HepG2 (cell line): ENCODE results near the gene KIF23. TPM values are rescaled to one million over a fixed set of nuclear protein-coding genes. Genes with fewer than 3 reads are reported as not detected.

Experiments
- ETV5 ChIP-seq: IDR thresholded peaks from 2 replicates; pipeline ENCODE4 v1.6.1; 2018; ENCODE audit warnings: missing biosample characterization, missing genetic modification reagents, inconsistent platforms, borderline replicate concordance
- KDM5B ChIP-seq: sonication (generic); formaldehyde crosslinking; IDR thresholded peaks from 2 replicates; pipeline ENCODE4 v1.4.0; 2020; ENCODE audit warnings: missing genetic modification reagents, mild to moderate bottlenecking, borderline replicate concordance
- ONECUT2 ChIP-seq: sonication (generic); formaldehyde crosslinking; IDR thresholded peaks from 2 replicates; pipeline ENCODE4 v1.4.0; 2020; ENCODE audit warnings: missing genetic modification reagents
- PRPF4 ChIP-seq: fragments of 200-400 bp; formaldehyde crosslinking; IDR thresholded peaks from 2 replicates; pipeline ENCODE4 v1.6.1; 2016; ENCODE audit warnings: low read length, low read depth; ENCODE audit not compliant: poor library complexity, severe bottlenecking
- TMF1 ChIP-seq: sonication (generic); formaldehyde crosslinking; IDR thresholded peaks from 2 replicates; pipeline ENCODE4 v1.8.1; 2022; ENCODE audit warnings: low read depth, missing genetic modification reagents
- ZNF782 ChIP-seq: sonication (generic); formaldehyde crosslinking; IDR thresholded peaks from 2 replicates; pipeline ENCODE4 v1.4.0; 2020; ENCODE audit warnings: missing genetic modification reagents, mild to moderate bottlenecking, borderline replicate concordance
- polyA plus RNA-seq, 8 experiments: library from polyadenylated mRNA; depleted of rRNA in 3 of 8; stranded (reverse) in 7 of 8; unstranded in 1 of 8; fragments of >200 nt; fragmentation: Illumina TruSeq in 4 of 8; extraction: Trizol in 4 of 8; gene quantifications; 2 replicates each; pipeline versions ENCODE4 v1.2.1 to v1.2.3, GENCODE V29; 2011 to 2016; ENCODE audit warnings: low read depth in 4 of 8, missing spikeins in 1 of 8, mixed read lengths in 1 of 8; ENCODE audit not compliant: insufficient read depth in 1 of 8
- total RNA-seq, 5 experiments: library from RNA; depleted of rRNA; stranded (reverse); fragments of >200 nt; fragmentation: Illumina TruSeq; extraction: Trizol; gene quantifications; 2 replicates each; pipeline ENCODE4 v1.2.3, GENCODE V29; 2016; ENCODE audit warnings: low read depth in 1 of 5
- TF ChIP-seq, protein P1 (sequence below): sonication (generic); formaldehyde crosslinking; IDR thresholded peaks from 2 replicates; pipeline ENCODE4 v1.5.0; 2020; ENCODE audit warnings: mild to moderate bottlenecking, missing genetic modification reagents
- TF ChIP-seq, protein P2 (sequence below): sonication (generic); formaldehyde crosslinking; IDR thresholded peaks from 2 replicates; pipeline ENCODE4 v1.4.0; 2020; ENCODE audit warnings: missing genetic modification reagents
- TF ChIP-seq, protein P3 (sequence below): IDR thresholded peaks from 2 replicates; pipeline ENCODE4 v1.6.1; 2016; ENCODE audit warnings: missing compliant biosample characterization, missing genetic modification reagents, borderline replicate concordance
- TF ChIP-seq, protein P4 (sequence below): sonication (generic); formaldehyde crosslinking; IDR thresholded peaks from 2 replicates; pipeline ENCODE4 v1.4.0; 2020; ENCODE audit warnings: missing genetic modification reagents, mild to moderate bottlenecking, borderline replicate concordance
- TF ChIP-seq, protein P5 (sequence below): IDR thresholded peaks from 2 replicates; pipeline ENCODE4 v1.6.1; 2016; ENCODE audit warnings: missing compliant biosample characterization, missing genetic modification reagents, borderline replicate concordance
- TF ChIP-seq, protein P6 (sequence below): sonication (generic); formaldehyde crosslinking; IDR thresholded peaks from 2 replicates; pipeline ENCODE4 v1.8.0; 2022; ENCODE audit warnings: mild to moderate bottlenecking, missing genetic modification reagents; ENCODE audit not compliant: insufficient replicate concordance

Gene KIF23
- total and polyA plus RNA-seq, 2 of the 13 experiments (the other 11 are each of a cell fraction or from before 2014, with no cell fraction given), result 11.3 to 38.1 TPM

DNA sequence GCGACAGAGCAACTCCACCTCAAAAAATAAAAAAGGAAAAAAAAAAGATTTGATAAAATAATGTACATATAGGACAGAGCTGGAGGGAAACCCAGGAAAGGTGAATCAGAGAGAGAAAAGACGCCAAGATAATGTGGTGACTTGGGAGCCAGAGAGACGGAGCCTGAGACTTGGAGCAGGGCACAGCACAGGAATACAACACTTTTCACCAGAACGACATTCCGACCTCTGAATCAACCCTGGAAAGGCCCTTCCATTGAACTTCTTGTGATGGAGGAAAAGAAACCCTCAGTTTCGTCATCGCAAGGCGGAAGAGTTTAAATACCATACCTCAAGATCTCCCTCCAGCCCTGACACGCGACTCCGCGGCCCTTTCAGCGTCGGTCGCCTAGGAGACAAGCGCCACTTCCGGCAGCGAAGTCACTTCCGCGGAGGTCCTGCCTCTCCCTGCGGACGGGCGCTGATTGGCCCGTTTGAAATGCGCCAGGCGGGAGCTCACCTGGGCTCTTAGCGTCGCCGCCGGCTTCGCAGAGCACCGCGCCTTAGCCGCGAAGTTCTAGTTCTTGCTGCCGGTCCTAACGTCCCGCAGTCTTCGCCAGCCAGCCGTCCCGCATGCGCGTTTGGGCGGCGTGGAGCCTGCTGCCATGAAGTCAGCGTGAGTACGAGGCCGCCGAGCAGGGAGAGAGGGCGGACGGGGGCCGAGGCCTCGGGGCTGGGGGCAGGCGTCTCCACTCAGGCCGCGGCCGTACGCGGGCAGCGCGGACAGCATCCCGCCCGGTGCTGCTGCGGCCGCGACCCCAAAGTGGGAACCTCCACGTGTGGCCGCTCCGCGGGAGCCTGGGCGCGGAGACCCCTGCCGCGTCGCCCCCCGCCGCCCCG lies at the start of gene KIF23 (continued):
- TF ChIP-seq, protein P1, sequence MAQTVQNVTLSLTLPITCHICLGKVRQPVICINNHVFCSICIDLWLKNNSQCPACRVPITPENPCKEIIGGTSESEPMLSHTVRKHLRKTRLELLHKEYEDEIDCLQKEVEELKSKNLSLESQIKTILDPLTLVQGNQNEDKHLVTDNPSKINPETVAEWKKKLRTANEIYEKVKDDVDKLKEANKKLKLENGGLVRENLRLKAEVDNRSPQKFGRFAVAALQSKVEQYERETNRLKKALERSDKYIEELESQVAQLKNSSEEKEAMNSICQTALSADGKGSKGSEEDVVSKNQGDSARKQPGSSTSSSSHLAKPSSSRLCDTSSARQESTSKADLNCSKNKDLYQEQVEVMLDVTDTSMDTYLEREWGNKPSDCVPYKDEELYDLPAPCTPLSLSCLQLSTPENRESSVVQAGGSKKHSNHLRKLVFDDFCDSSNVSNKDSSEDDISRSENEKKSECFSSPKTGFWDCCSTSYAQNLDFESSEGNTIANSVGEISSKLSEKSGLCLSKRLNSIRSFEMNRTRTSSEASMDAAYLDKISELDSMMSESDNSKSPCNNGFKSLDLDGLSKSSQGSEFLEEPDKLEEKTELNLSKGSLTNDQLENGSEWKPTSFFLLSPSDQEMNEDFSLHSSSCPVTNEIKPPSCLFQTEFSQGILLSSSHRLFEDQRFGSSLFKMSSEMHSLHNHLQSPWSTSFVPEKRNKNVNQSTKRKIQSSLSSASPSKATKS, result no peak
- peak; percentile 84 for TF ChIP-seq TMF1 (CRISPR knock-in tag)
- peak; percentile 80 for TF ChIP-seq ETV5
- TF ChIP-seq KDM5B (CRISPR knock-in tag), result peak; percentile 79; the same call in 1 of the 2 replicates
- no peak for TF ChIP-seq ZNF782
- TF ChIP-seq, protein P2, sequence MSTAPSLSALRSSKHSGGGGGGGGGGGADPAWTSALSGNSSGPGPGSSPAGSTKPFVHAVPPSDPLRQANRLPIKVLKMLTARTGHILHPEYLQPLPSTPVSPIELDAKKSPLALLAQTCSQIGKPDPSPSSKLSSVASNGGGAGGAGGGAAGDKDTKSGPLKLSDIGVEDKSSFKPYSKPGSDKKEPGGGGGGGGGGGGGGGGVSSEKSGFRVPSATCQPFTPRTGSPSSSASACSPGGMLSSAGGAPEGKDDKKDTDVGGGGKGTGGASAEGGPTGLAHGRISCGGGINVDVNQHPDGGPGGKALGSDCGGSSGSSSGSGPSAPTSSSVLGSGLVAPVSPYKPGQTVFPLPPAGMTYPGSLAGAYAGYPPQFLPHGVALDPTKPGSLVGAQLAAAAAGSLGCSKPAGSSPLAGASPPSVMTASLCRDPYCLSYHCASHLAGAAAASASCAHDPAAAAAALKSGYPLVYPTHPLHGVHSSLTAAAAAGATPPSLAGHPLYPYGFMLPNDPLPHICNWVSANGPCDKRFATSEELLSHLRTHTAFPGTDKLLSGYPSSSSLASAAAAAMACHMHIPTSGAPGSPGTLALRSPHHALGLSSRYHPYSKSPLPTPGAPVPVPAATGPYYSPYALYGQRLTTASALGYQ (CRISPR knock-in tag), result no peak
- TF ChIP-seq, protein P3, sequence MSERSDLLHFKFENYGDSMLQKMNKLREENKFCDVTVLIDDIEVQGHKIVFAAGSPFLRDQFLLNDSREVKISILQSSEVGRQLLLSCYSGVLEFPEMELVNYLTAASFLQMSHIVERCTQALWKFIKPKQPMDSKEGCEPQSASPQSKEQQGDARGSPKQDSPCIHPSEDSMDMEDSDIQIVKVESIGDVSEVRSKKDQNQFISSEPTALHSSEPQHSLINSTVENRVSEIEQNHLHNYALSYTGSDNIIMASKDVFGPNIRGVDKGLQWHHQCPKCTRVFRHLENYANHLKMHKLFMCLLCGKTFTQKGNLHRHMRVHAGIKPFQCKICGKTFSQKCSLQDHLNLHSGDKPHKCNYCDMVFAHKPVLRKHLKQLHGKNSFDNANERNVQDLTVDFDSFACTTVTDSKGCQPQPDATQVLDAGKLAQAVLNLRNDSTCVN (CRISPR knock-in tag), result no peak
- TF ChIP-seq ONECUT2, result no peak
- TF ChIP-seq PRPF4, result no peak
- TF ChIP-seq, protein P4, sequence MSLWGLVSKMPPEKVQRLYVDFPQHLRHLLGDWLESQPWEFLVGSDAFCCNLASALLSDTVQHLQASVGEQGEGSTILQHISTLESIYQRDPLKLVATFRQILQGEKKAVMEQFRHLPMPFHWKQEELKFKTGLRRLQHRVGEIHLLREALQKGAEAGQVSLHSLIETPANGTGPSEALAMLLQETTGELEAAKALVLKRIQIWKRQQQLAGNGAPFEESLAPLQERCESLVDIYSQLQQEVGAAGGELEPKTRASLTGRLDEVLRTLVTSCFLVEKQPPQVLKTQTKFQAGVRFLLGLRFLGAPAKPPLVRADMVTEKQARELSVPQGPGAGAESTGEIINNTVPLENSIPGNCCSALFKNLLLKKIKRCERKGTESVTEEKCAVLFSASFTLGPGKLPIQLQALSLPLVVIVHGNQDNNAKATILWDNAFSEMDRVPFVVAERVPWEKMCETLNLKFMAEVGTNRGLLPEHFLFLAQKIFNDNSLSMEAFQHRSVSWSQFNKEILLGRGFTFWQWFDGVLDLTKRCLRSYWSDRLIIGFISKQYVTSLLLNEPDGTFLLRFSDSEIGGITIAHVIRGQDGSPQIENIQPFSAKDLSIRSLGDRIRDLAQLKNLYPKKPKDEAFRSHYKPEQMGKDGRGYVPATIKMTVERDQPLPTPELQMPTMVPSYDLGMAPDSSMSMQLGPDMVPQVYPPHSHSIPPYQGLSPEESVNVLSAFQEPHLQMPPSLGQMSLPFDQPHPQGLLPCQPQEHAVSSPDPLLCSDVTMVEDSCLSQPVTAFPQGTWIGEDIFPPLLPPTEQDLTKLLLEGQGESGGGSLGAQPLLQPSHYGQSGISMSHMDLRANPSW (CRISPR knock-in tag), result 0 out of 2 replicates have a peak, but pooled peaks have one; percentile 44
- TF ChIP-seq, protein P5, sequence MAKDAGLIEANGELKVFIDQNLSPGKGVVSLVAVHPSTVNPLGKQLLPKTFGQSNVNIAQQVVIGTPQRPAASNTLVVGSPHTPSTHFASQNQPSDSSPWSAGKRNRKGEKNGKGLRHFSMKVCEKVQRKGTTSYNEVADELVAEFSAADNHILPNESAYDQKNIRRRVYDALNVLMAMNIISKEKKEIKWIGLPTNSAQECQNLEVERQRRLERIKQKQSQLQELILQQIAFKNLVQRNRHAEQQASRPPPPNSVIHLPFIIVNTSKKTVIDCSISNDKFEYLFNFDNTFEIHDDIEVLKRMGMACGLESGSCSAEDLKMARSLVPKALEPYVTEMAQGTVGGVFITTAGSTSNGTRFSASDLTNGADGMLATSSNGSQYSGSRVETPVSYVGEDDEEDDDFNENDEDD (CRISPR knock-in tag), result peak; percentile 99
- TF ChIP-seq, protein P6, sequence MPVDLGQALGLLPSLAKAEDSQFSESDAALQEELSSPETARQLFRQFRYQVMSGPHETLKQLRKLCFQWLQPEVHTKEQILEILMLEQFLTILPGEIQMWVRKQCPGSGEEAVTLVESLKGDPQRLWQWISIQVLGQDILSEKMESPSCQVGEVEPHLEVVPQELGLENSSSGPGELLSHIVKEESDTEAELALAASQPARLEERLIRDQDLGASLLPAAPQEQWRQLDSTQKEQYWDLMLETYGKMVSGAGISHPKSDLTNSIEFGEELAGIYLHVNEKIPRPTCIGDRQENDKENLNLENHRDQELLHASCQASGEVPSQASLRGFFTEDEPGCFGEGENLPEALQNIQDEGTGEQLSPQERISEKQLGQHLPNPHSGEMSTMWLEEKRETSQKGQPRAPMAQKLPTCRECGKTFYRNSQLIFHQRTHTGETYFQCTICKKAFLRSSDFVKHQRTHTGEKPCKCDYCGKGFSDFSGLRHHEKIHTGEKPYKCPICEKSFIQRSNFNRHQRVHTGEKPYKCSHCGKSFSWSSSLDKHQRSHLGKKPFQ (CRISPR knock-in tag), result no peak
